ENCODE data around the gene SERINC4. TPM values are rescaled to one million over a fixed set of nuclear protein-coding genes. Genes with fewer than 3 reads are reported as not detected.

SERINC4 gene
- total and polyA plus RNA-seq, 2 donors from 2014 or later, result 0.13 to 0.47 TPM

DNA sequence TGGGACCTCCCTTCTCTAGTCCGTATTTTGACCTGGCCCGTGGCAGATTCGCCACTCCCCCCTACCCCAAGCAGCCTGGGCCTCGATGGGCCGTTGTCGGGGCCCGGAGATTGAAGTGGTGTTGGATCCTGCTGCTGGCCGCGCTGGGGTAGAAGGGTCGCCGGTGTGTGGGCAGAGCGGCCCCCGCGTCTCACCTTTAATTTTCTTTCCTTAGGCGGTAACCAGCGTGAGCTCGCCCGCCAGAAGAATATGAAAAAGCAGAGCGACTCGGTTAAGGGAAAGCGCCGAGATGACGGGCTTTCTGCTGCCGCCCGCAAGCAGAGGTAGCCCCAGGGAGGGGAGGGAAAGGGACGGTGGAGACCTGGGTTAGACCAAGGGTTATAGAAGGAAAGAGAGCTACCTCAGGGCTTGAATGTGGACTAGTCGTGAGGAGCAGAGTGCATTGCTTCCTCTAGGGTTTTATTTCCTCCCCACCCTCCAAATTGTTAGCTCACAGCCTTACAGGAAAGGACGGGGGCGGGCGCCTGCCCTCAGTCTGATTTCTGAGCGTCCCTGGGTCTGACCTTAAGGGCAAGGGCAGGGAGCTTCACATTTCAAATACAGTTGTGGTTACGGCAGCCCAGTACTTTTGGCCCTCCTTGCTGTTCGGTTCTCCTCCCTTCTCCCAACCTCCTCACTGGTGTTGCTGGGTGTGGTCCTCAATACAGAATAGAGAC, 7.1 kb downstream of the SERINC4 start:
- Histone ChIP-seq H3K27me3 (ENCODE audit: control insufficient read depth, insufficient read depth, low read length) (no peaks in the 10 kb centered on the region), H3K9me3 (ENCODE audit: control insufficient read depth in 2 of 3, insufficient read depth in 1 of 3, low read length in 3 of 3) (no peaks in the 10 kb centered on the region), H3K4me1 (ENCODE audit: control insufficient read depth in 2 of 3, insufficient read depth in 2 of 3, low read depth in 1 of 3, low read length in 3 of 3) (peaks cover 5 to 24% (median 22%) of the 10 kb centered on the region in 3 donors), H3K9ac (ENCODE audit: low read length in 3 of 3) (peak overlapping the region; percentile 95 to 100 (median 100)), H3K4me3 (ENCODE audit: low read length in 3 of 3) (peak overlapping the region; percentile 96 to 100 (median 97)), H3K27ac (ENCODE audit: low read depth in 2 of 2, low read length in 2 of 2) (peak overlapping the region; percentile 99), H3K36me3 (ENCODE audit: control insufficient read depth in 2 of 3, insufficient read depth in 3 of 3, low read length in 3 of 3) (peaks cover 11 to 20% (median 20%) of the 10 kb centered on the region in 3 donors)
- no peak for FAIRE-seq
- TF ChIP-seq, protein P1, sequence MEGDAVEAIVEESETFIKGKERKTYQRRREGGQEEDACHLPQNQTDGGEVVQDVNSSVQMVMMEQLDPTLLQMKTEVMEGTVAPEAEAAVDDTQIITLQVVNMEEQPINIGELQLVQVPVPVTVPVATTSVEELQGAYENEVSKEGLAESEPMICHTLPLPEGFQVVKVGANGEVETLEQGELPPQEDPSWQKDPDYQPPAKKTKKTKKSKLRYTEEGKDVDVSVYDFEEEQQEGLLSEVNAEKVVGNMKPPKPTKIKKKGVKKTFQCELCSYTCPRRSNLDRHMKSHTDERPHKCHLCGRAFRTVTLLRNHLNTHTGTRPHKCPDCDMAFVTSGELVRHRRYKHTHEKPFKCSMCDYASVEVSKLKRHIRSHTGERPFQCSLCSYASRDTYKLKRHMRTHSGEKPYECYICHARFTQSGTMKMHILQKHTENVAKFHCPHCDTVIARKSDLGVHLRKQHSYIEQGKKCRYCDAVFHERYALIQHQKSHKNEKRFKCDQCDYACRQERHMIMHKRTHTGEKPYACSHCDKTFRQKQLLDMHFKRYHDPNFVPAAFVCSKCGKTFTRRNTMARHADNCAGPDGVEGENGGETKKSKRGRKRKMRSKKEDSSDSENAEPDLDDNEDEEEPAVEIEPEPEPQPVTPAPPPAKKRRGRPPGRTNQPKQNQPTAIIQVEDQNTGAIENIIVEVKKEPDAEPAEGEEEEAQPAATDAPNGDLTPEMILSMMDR (IDR thresholded peaks at IDR 0.05; ENCODE audit: borderline replicate concordance, extremely low read depth, insufficient read depth), result no peak
- peak in 1 of 5 donors; percentile 53 for DNase-seq
- intact Hi-C loops (cut with DNase I), result no loop called here

DNA sequence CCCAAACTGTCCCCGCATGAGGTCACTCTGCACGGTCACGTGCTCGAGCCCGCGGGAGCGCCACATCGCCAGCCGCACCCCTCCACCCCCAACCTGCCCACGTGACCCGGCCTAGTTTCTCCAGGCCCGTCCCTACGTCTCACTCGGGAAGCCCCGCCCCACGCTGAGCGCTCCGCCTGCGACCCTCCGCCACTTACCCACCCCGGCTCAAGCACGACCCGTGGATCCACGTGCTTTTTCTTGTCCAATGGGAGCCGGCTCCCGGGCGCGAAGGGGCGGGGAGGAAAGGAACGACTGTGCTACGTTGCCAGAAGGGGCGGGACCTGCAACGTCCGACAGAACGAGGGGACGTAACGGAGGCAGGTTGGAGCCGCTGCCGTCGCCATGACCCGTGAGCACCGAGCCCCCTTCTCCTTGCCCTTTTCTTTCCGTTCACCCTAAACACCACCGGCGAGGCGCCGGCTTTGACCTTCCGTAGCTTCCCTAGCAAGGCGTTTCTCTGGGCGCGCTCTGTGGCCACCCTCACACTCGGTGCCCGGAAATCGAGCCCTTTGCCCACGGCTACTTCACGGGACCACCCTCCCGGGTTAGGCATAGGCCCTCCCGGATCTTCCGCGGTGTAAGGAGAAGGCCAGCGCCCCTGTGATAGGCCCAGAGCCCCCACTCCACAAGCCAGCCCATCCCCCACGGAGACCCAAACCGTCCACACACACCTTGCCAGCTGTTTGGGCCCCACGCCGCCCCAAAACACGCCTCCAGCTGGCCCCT, 7.8 kb downstream of the SERINC4 start, which contains the start of gene SERF2:
SERF2 (plus strand) TSS at position 328 of the 768 bp plus-strand sequence; CDS start at position 385, 57 bp downstream.
- DNase-seq (peak; percentile 100), FAIRE-seq (peak; percentile 87)
- Histone ChIP-seq H3K27ac (ENCODE audit: low read depth in 2 of 2, low read length in 2 of 2) (peak within 1 kb of the TSS; percentile 99), H3K36me3 (ENCODE audit: control insufficient read depth in 2 of 3, insufficient read depth in 3 of 3, low read length in 3 of 3) (peaks cover 11 to 20% (median 20%) of the 10 kb centered on the region in 3 donors), H3K9me3 (ENCODE audit: control insufficient read depth in 2 of 3, insufficient read depth in 1 of 3, low read length in 3 of 3) (no peaks in the 10 kb centered on the region), H3K9ac (ENCODE audit: low read length in 3 of 3) (peak within 1 kb of the TSS; percentile 96 to 100 (median 100)), H3K4me3 (ENCODE audit: low read length in 3 of 3) (peak within 1 kb of the TSS; percentile 96 to 100 (median 97)), H3K27me3 (ENCODE audit: control insufficient read depth, insufficient read depth, low read length) (no peaks in the 10 kb centered on the region), H3K4me1 (ENCODE audit: control insufficient read depth in 2 of 3, insufficient read depth in 2 of 3, low read depth in 1 of 3, low read length in 3 of 3) (peaks cover 5 to 24% (median 22%) of the 10 kb centered on the region in 3 donors)
- TF ChIP-seq, protein P1 (IDR thresholded peaks at IDR 0.05; ENCODE audit: borderline replicate concordance, extremely low read depth, insufficient read depth), result no peak
- intact Hi-C loops (cut with DNase I), result no loop called here

DNA sequence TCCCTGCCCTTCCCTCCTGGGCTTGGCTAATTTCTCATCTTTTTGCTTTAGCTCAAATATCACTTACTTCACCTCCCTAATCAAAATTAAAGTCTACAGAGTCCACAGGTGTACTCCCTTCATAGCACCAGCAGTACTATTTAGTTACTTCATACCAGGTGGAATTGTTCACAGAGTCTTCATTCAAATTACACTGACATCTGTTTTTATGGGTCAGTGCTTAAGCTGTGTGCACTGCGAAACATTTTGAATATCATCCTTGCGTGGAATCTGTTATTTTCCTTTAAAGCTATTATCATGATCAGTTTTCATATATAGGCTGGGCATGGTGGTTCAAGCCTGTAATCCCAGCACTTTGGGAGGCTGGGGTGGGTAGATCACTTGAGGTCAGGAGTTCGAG, 10.6 kb downstream of the SERINC4 start:
- Histone ChIP-seq H3K9ac (ENCODE audit: low read length in 3 of 3) (no peak overlapping the region), H3K9me3 (ENCODE audit: control insufficient read depth in 2 of 3, insufficient read depth in 1 of 3, low read length in 3 of 3) (no peaks in the 10 kb centered on the region), H3K27ac (ENCODE audit: low read depth in 2 of 2, low read length in 2 of 2) (no peak overlapping the region), H3K36me3 (ENCODE audit: control insufficient read depth in 2 of 3, insufficient read depth in 3 of 3, low read length in 3 of 3) (peaks cover 4 to 8% (median 5%) of the 10 kb centered on the region in 3 donors), H3K4me3 (ENCODE audit: low read length in 3 of 3) (no peak overlapping the region), H3K27me3 (ENCODE audit: control insufficient read depth, insufficient read depth, low read length) (no peaks in the 10 kb centered on the region), H3K4me1 (ENCODE audit: control insufficient read depth in 2 of 3, insufficient read depth in 2 of 3, low read depth in 1 of 3, low read length in 3 of 3) (peaks cover 5 to 14% (median 13%) of the 10 kb centered on the region in 3 donors)
- DNase-seq (no peak), FAIRE-seq (no peak)
- intact Hi-C loops (cut with DNase I), result no loop called here
- TF ChIP-seq, protein P1 (IDR thresholded peaks at IDR 0.05; ENCODE audit: borderline replicate concordance, extremely low read depth, insufficient read depth), result no peak
